ENCODE data around the gene DMXL2.
A peak's percentile ranks its signal among the peaks of the same experiment; 100 is the strongest.

DMXL2 gene

DNA sequence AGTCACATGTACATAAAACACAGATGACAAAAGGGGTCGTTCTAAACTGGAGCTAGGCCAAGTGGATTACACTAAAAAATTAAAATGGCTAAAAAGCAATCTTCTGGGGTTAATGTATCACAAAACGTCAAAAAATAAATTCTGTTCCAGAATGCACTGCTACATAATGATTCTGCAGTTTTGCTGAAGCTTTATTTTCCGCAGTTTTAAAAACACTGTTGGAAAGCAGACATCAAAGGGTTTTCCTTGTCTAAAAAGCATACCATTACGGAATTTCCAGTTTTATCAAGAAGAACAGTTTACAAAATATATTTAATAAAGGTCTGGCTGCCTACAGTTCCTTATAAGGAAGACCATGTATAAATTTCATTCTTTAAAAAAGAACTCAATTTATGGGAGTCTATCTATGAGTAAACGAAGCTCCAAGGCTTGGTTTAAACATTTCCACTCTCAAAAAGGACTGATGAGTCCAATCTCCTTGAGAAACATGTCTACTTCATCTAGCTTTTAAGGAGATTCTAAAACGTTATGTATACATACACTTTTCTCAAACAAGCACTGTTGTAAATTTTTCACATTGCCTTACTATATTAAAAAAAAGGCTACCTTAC, 1.3 kb downstream of the DMXL2 start:
- Histone ChIP-seq H3K4me3 (ENCODE audit: low read depth, low read length) (peak overlapping the region; percentile 74), H3K27ac (ENCODE audit: extremely low read depth, low read depth, low read length) (no peak overlapping the region), H3K4me1 (ENCODE audit: control insufficient read depth, insufficient read depth, low read length) (peaks cover 4% of the 10 kb centered on the region; the same call in 1 of the 2 replicates), H3K9me3 (ENCODE audit: control insufficient read depth, insufficient read depth, low read depth, low read length) (no peaks in the 10 kb centered on the region), H3K36me3 (ENCODE audit: control insufficient read depth in 2 of 2, insufficient read depth in 1 of 2, low read length in 2 of 2) (no peaks in the 10 kb centered on the region)
- TF ChIP-seq, protein P1, sequence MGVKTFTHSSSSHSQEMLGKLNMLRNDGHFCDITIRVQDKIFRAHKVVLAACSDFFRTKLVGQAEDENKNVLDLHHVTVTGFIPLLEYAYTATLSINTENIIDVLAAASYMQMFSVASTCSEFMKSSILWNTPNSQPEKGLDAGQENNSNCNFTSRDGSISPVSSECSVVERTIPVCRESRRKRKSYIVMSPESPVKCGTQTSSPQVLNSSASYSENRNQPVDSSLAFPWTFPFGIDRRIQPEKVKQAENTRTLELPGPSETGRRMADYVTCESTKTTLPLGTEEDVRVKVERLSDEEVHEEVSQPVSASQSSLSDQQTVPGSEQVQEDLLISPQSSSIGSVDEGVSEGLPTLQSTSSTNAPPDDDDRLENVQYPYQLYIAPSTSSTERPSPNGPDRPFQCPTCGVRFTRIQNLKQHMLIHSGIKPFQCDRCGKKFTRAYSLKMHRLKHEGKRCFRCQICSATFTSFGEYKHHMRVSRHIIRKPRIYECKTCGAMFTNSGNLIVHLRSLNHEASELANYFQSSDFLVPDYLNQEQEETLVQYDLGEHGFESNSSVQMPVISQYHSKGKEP (tag by site-specific recombination; IDR thresholded peaks at IDR 0.05), result no peak
- TF ChIP-seq ZXDB (tag by site-specific recombination; IDR thresholded peaks at IDR 0.05) (no peak), ZNF311 (tag by site-specific recombination; IDR thresholded peaks at IDR 0.05; ENCODE audit: borderline replicate concordance) (no peak), ZNF391 (tag by site-specific recombination; IDR thresholded peaks at IDR 0.05; ENCODE audit: borderline replicate concordance, low read depth) (no peak), ZFP69B (tag by site-specific recombination; IDR thresholded peaks at IDR 0.05) (no peak), ZNF791 (tag by site-specific recombination; IDR thresholded peaks at IDR 0.05) (no peak), GFI1B (tag by site-specific recombination; IDR thresholded peaks at IDR 0.05) (no peak), ZNF132 (tag by site-specific recombination; IDR thresholded peaks at IDR 0.05; ENCODE audit: borderline replicate concordance) (no peak), KLF9 (tag by site-specific recombination; IDR thresholded peaks at IDR 0.05; ENCODE audit: low read depth) (no peak), ZNF23 (tag by site-specific recombination; IDR thresholded peaks at IDR 0.05; ENCODE audit: borderline replicate concordance) (no peak), ZNF514 (tag by site-specific recombination; IDR thresholded peaks at IDR 0.05) (no peak), ZNF239 (tag by site-specific recombination; IDR thresholded peaks at IDR 0.05) (no peak), ZBTB8A (tag by site-specific recombination; IDR thresholded peaks at IDR 0.05) (no peak), ZNF830 (tag by site-specific recombination; IDR thresholded peaks at IDR 0.05; ENCODE audit: low read depth) (no peak)
- TF ChIP-seq, protein P2, sequence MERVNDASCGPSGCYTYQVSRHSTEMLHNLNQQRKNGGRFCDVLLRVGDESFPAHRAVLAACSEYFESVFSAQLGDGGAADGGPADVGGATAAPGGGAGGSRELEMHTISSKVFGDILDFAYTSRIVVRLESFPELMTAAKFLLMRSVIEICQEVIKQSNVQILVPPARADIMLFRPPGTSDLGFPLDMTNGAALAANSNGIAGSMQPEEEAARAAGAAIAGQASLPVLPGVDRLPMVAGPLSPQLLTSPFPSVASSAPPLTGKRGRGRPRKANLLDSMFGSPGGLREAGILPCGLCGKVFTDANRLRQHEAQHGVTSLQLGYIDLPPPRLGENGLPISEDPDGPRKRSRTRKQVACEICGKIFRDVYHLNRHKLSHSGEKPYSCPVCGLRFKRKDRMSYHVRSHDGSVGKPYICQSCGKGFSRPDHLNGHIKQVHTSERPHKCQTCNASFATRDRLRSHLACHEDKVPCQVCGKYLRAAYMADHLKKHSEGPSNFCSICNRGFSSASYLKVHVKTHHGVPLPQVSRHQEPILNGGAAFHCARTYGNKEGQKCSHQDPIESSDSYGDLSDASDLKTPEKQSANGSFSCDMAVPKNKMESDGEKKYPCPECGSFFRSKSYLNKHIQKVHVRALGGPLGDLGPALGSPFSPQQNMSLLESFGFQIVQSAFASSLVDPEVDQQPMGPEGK (tag by site-specific recombination; IDR thresholded peaks at IDR 0.05), result no peak
- TF ChIP-seq, protein P3, sequence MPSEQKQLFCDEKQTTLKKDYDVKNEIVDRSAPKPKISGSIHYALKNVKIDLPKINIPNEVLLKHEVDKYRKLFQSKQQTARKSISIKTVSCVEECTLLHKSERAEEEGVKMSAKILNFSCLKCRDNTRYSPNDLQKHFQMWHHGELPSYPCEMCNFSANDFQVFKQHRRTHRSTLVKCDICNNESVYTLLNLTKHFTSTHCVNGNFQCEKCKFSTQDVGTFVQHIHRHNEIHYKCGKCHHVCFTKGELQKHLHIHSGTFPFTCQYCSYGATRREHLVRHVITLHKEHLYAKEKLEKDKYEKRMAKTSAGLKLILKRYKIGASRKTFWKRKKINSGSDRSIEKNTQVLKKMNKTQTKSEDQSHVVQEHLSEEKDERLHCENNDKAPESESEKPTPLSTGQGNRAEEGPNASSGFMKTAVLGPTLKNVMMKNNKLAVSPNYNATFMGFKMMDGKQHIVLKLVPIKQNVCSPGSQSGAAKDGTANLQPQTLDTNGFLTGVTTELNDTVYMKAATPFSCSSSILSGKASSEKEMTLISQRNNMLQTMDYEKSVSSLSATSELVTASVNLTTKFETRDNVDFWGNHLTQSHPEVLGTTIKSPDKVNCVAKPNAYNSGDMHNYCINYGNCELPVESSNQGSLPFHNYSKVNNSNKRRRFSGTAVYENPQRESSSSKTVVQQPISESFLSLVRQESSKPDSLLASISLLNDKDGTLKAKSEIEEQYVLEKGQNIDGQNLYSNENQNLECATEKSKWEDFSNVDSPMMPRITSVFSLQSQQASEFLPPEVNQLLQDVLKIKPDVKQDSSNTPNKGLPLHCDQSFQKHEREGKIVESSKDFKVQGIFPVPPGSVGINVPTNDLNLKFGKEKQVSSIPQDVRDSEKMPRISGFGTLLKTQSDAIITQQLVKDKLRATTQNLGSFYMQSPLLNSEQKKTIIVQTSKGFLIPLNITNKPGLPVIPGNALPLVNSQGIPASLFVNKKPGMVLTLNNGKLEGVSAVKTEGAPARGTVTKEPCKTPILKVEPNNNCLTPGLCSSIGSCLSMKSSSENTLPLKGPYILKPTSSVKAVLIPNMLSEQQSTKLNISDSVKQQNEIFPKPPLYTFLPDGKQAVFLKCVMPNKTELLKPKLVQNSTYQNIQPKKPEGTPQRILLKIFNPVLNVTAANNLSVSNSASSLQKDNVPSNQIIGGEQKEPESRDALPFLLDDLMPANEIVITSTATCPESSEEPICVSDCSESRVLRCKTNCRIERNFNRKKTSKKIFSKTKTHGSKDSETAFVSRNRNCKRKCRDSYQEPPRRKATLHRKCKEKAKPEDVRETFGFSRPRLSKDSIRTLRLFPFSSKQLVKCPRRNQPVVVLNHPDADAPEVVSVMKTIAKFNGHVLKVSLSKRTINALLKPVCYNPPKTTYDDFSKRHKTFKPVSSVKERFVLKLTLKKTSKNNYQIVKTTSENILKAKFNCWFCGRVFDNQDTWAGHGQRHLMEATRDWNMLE (tag by site-specific recombination; conservative IDR thresholded peaks at IDR 0.05; ENCODE audit: low read depth), result no peak
- TF ChIP-seq, protein P4, sequence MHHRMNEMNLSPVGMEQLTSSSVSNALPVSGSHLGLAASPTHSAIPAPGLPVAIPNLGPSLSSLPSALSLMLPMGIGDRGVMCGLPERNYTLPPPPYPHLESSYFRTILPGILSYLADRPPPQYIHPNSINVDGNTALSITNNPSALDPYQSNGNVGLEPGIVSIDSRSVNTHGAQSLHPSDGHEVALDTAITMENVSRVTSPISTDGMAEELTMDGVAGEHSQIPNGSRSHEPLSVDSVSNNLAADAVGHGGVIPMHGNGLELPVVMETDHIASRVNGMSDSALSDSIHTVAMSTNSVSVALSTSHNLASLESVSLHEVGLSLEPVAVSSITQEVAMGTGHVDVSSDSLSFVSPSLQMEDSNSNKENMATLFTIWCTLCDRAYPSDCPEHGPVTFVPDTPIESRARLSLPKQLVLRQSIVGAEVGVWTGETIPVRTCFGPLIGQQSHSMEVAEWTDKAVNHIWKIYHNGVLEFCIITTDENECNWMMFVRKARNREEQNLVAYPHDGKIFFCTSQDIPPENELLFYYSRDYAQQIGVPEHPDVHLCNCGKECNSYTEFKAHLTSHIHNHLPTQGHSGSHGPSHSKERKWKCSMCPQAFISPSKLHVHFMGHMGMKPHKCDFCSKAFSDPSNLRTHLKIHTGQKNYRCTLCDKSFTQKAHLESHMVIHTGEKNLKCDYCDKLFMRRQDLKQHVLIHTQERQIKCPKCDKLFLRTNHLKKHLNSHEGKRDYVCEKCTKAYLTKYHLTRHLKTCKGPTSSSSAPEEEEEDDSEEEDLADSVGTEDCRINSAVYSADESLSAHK (tag by site-specific recombination; IDR thresholded peaks at IDR 0.05), result no peak
- CTCF ChIA-PET, result interaction anchor here (0.6 to 2.1 kb wide), 5 partner anchors 11 to 505 kb away, joined by 3 to 5 read pairs (median 4); no protein-coding TSS in a partner anchor
- POLR2A ChIA-PET, result no interaction called here
